Umbilical cord (tissue), 2 donors: ENCODE measurements around the gene HTATIP2. TPM values are rescaled to one million over a fixed set of nuclear protein-coding genes. Genes with fewer than 3 reads are reported as not detected.
"Not testable (repeated sequence)": the region's sequence is repeated elsewhere in the genome, so short reads cannot be mapped to it uniquely, and the experiment has no call there.

Source experiments
- DNase-seq: peaks from one replicate; pipeline ENCODE4 v3.0.0-alpha.2; 2015; ENCODE audit warnings: low spot score
- total RNA-seq: library from RNA; depleted of rRNA; stranded (reverse); fragments of >200 nt; gene quantifications from one replicate; pipeline ENCODE4 v1.2.3, GENCODE V29; 2014; ENCODE audit warnings: low replicate concordance; ENCODE audit not compliant: insufficient read depth

Gene HTATIP2
- total RNA-seq, 1 donor from 2014 or later = 21.7 TPM

DNA sequence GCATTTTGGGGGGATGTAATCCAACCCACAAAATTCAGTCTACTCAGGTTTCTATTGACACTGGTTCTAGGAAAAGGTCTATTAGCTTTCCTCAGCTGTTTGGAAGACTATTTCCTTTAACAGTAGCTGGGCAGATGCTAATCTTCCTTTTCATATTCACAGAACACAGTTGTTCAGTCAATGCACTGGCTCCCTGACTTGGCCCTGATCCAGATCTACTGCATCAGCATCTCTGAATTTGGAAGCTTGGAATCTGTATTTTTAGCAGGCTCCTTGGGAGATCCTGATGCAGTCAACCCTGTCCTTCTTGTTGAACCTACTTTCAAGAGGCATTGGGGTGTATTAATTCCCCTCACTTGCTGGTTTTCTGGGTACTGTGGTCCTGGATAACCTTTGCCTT lies 6.3 kb downstream of the HTATIP2 start:
- no peak for DNase-seq

DNA sequence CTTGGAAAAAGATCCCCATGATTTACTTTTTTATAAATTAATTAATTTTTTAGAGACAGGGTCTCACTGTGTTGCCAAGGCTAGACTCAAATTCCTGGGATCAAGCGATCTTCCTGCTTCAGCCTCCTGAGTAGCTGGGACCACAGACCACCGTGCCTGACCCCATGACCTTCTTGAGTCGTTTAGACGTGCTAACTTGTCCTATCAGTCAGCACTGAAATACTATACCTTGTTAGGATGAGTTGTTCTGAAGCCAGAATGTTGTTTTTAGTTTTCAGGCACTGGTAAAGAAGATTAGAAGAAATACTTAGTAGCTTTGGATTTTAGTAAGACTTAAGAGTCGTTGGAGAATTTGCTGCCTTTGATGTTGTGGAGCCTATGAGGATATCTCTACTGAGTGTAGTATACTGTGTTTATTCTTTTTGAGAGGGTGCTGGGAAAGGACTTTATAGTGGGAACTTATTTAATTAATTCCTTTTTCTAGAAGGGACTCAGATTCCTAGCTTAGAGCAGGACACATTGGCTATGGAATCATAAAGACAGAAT lies 8.6 kb downstream of the HTATIP2 start:
- DNase-seq = peak; percentile 57

DNA sequence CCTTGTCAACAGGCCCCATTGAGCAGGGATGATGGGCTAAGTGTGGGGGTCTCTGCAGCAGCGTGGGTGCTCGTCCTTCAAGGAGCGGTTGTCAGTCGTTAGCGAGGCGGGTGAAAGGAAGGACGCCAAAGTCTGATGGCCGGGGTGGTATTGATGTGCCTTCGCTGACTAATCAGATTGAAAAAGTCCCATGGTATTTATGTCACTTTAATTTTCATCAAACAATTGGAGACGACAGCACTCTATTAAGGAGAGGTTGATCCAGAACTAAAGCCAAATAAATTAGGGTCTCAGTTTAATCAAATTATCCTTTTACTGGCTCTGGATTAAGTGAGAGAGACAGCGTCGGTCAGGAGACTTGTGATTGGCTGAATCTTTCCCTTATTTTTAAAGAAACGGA lies 9.6 kb downstream of the HTATIP2 start:
- DNase-seq = no peak

DNA sequence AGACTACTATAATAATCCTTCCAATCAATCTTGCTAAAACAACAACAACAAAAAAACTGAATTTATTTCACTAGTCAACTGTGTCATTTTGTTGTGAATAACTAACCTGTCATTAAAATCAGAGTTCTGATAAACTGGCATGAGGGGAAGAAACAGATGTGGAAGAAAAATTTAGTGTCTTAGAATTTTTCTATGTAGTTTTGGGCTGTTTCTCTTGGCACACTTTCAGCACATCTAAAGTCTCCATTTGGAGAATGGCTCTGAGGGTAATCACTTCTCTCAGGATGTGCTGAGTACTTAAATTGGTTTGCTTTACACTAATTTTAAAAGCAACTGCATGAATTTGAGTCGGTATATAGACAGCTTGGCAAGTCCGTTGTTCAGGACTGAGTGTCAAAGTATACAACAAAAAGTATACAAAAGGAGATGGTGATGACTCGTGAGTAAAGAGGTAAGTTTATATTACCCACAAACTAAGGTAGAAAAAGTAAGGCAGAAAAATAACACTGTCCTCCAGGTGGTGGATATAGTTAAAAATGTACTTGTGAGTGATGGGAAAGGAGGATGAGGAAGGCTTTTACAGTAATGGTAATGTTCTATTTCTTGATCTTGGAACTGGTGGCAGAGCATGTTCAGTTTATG lies 10.2 kb downstream of the HTATIP2 start:
- DNase-seq = no peak

DNA sequence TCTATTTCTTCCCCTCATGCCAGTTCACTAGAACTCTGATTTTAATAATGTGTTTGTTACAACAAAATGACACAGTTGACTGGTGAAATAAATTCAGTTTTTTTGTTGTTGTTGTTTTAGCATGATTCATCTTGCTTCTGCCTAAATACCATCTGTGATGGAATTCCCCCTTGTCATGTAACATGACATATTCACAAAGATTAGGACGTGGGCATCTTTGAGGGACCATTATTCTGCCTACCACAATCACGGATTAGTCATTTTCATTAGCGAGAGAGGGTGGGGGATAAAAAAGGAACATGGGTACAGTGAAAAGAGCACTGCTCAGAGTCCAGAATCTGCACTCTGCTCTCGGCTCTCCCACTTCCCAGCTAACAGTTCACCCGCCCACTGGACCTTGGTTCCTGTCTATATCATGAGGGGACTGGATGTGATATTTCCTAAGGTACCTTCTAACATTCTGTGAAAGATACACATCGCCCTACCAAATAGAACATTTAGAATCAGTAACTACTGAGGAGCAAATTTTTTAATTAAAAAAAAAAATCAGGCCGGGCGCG lies 11.3 kb downstream of the HTATIP2 start:
- no peak for DNase-seq

DNA sequence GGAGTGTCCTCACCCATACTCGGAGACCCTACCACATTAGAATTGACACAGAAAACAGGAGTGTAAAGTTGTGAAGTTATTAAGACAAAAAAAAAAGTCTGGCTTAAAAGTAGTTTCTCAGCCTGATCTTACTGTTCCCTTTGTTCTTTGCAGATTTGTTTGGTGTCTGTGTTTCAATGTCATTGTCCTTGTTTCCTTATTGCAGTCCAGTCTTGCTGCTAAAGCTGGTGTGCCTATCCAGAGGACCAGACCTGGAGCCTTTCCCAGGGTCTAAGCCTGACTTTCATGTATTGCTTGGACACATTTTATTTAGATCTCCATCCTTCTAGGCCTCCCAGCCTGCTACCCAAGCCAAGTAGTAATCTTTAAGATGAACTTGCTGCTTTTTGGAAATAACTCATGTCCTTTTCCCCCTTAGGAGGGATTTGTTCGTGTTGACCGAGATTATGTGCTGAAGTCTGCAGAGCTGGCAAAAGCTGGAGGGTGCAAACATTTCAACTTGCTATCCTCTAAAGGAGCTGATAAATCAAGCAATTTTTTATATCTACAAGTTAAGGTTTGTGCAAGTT lies 12.7 kb downstream of the HTATIP2 start:
- peak; percentile 96 for DNase-seq

DNA sequence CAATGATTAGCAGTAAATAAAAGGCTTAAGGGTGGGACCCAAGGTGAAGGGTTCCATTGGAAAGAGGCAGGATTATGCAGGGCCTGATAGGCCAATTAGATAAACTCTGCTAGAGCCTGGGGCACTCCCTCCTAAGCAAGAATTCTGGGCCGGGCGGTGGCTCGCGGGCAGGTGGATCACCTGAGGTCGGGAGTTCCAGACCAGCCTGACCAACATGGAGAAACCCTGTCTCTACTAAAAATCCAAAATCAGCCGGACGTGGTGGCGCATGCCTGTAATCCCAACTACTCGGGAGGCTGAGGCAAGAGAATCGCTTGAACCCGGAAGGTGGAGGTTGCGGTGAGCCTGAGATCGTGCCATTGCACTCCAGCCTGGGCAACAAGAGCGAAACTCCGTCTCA lies 22.5 kb downstream of the HTATIP2 start:
- not testable (repeated sequence) for DNase-seq

DNA sequence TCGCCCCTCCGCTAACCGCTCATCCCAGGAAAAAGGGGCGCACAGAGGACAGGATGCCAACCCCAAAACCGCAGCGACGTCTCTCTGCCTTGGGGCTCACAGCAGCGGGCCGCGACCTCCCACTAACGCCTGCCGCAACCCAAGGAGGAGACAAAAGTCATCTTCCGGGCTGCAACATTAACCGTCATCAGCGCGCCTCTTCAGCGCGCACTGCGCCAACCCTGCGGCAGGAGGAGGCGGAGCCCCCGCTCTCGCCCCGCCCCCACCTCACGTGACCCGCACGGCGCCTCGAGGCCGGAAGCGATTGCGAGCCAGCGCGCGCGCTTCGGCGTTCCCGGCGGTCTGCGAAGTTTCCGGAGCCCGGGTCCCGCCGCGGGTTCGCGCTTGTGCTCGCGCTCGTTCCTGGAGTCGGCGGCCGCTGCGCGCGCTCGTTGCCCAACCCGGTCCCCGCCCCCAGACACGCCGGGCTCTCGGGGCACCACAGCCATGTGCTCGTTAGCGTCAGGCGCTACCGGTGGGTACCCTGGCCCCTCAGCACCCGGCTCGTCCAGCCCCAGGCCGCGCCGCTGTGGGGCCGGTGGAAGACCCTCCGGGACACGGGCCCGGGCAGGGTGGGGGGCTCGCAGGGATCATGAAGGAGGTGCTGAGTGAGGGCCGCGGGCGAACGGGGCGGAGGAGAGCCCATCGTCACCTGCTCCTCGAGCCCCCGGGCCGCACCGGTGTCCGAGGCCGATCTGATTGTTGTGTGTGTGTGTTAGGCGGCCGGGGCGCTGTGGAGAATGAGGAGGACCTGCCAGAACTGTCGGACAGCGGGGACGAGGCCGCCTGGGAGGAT lies 24.0 kb downstream of the HTATIP2 start, which contains the start of gene PRMT3:
Gene PRMT3, plus strand, starts transcription at position 456 of the 835 bp plus-strand sequence. Its CDS starts 31 bp downstream, at position 487.
- peak; percentile 96 for DNase-seq

DNA sequence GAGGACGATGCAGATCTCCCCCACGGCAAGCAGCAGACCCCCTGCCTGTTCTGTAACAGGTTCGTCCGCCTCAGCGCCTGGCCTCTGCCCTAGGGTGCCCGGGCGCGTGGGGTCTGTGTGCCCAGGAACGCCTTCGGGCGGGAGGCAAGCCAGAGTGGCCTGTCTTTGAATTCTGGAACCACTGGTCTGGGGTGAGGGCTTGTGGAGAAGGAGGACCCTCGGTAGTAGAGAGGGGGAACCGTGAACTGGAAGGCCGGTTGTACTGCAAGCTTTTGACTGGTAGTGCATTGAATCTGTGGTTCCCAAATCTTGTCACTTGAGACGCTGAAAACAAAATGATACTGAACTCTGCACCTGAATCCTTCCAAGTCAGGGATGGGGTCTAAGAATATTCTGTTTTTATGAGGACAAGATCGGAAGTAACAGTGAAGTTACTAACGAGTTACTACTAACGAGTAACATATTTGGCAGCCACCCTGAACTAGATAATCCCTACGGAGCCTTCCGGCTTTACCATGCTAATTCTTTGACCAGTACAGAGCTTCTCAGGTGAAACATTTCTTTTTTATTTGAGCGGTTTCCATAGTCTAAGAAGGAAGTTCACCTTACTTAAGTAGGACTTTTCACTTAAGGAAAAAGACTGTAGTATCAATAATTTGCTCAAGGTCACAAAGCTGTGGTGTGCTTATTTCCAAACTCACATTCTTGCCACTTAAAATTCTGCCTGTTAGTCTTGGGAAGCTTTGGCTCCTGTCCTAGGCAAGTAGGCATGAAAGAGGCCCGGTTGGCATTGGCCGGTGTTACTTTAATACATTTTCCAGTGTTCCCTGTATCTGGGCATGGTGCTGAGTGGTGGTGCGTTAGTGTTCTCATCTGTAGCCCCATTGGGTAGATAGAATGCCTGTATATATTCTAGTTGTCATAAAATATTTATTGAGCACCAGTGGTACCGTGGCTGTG lies 24.9 kb downstream of the HTATIP2 start:
- no peak for DNase-seq

DNA sequence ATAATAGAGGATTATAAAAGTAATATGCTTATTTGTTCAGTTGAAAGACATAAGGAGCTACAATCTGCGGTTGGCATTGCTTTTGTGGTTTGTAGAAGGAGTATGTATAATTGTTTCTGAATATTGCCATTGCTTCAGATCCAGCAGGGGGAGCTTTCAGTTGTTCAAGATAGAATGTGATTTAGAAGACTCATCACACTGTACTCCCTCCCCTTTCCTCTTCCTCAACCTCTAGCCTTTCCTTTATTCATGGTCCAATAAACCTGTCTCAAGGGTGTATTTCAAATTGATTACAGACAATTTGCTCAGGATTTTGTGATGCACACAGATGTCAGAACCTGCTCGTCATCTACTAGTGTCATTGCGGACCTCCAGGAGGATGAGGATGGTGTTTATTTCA lies 33.8 kb downstream of the HTATIP2 start:
- DNase-seq = peak; percentile 37

DNA sequence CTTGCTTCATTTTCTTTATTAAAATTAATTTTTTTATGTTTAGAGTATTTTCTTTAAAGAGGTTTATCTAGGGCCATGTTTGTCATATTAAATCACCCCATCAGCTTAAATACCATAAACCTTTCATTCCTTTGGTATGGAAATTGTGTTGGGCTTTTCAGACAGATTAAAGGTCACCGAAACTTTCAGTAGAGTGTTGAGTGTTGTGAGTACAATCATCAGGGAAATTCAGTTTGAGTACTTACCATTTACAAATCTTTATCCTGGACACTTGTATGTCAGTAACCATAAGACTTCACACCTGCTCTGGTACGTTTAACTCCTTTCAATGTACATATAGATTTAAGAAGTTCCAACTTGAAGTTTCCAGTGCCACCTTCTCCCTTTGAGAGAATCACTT lies 36.0 kb downstream of the HTATIP2 start:
- DNase-seq = no peak

DNA sequence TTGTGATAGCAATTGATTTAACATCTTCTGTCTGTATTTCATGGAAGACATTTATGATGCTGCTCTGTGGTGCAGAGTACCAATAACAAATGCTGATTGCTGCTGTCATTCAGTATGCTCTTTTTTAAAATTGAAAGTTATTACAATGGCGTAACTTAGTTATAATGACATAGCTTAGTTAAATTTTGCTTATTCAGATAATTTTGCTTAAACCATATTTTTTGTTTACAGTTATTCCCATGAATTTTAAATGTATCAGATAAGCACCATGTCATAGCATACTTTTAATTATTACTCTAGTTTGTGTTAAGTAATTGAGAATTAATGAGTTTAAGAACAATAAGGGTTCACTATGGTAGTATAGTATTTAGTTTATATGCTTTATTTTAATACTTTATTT lies 39.5 kb downstream of the HTATIP2 start:
- DNase-seq = no peak

DNA sequence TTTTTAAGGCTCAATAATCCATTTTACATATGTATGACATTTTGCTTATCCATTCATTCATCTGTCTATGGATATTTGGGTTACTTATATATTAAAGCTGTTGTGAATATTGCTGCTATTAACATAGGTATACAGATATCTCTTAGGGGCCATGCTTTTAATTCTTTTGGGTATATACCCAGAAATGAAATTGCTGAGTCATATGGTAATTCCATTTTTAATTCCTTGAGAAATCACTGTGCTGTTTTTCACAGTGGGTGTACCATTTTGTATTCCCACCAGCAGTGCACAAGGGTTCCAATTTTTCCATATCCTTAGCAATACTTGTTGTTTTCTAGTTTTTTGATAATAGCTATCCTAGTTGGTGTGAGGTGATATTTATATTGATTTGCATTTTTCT lies 43.0 kb downstream of the HTATIP2 start:
- no peak for DNase-seq

DNA sequence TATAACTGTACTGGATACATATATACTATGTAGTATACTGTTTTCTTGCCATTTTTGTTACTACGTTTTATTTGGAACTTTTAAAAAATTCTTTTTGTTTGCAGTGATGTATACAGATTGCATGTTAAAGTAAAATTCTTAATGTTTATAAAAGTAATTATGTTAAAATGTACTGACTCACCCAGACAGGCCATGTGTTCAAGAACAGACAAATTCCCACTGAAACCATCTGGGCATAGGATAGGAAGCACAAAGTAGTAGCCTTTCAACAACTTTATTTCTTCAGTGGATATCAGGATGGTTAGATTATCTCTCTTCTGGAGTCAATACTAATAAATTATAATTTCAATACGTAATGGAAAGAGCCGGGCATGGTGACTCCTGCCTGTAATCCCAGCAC lies 43.8 kb downstream of the HTATIP2 start:
- no peak for DNase-seq

DNA sequence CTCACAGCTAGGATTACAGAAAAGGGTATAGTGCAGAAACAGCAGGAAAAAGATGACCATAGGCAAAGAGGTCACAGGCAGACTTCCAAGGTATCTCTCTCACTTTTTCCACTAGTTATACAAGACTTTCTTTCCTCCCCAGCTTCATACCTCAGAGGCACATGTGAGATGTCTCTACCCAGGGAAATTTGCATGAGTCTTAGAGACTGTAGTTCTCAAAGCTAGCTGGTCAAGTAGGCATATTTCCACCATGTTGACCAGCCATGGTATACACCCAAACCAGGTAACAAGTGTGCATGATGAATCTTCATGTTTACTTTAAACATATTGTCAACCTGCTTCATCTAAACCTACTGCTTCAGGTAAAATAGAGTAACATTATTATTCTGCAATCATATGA lies 51.9 kb downstream of the HTATIP2 start:
- DNase-seq = no peak

DNA sequence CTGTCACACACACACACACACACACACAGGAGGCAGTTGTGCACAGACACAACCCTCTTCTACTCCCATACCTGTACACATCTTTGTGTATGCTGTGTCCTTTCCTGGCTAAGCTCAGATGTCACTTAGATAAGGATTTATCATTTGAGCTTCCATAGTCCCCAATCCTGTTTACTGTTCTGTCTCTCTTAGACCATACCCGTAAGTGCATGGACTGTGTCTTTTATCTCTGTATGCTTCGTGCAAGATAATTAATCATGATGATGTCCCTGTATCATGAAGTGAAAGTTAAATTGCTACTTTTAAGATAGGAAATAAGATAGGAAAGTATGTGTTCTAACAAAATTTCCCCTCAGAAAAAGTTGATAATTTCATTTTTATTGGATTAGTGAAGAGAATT lies 54.3 kb downstream of the HTATIP2 start:
- no peak for DNase-seq

DNA sequence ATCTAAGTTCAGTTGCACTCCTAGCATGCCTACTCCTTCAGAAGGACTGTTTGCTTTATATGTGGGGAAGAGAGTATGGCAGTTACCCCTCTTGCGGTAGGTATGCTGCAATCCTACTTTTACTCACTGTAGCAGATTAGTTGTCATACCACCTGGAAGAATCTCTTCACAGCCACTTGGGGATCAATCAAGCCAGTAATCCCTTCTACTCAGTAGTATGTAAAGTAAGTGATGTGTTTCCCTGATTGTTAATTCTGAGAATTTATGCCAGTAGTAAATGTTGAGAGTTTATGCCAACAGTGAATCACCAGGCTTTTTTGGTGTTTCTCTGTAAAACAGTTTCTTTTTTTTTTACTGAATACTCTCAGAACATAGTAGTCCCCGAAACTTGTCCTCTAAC lies 58.4 kb downstream of the HTATIP2 start:
- no peak for DNase-seq

DNA sequence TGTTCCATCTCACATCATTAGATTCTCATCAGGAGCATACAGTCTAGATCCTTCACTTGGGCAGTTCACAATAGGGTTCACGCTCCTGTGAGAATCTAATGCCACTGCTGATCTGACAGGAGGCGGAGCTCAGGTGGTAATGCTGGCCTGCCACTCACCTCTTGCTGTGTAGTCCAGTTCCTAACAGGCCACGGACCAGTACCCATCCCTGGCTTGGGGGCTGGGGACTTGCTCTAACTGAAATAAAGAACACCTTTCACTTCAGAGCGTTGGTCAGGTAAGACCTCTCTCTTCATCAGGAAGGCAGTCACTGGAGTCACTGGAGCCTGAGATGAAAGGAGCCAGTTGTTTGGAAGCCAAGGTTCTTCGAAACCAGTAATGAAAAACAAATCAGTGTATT lies 65.7 kb downstream of the HTATIP2 start:
- DNase-seq = no peak
